Airway epithelial cell (primary cell): Measurements from ENCODE around the gene RGS18. TPM values are rescaled to one million over a fixed set of nuclear protein-coding genes. Genes with fewer than 3 reads are reported as not detected.

Experiments used
- total RNA-seq: library from RNA; depleted of rRNA; stranded (reverse); fragments of >200 nt; gene quantifications from 2 replicates; pipeline ENCODE4 v1.2.3, GENCODE V29; 2015

Gene RGS18
- total RNA-seq, result not detected in 2 replicates

GRCh38 chr1:192158181-192158580 lies at the start of gene RGS18:
RGS18 (plus strand) TSS chr1:192158462; CDS start chr1:192158638, 176 bp downstream.

Other genes starting within 250 kb of the RGS18 start
- gene RGS21, start 158.5 kb downstream of the RGS18 start, total RNA-seq, result not detected in 2 replicates